ENCODE data around the gene LANCL1. TPM values are rescaled to one million over a fixed set of nuclear protein-coding genes. Genes with fewer than 3 reads are reported as not detected.

Gene LANCL1, protein sequence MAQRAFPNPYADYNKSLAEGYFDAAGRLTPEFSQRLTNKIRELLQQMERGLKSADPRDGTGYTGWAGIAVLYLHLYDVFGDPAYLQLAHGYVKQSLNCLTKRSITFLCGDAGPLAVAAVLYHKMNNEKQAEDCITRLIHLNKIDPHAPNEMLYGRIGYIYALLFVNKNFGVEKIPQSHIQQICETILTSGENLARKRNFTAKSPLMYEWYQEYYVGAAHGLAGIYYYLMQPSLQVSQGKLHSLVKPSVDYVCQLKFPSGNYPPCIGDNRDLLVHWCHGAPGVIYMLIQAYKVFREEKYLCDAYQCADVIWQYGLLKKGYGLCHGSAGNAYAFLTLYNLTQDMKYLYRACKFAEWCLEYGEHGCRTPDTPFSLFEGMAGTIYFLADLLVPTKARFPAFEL
- total RNA-seq (10 to 100 TPM; 27.5 to 42.4 TPM), polyA plus RNA-seq (ENCODE audit: insufficient read length in 6 of 6) (10 to 100 TPM; 67.6 to 79.8 (median 75.0) TPM)
- long read RNA-seq, donor 1, full-length matches to known transcripts, result 21 of 27 reads
- long read RNA-seq, donor 1, partial matches to known transcripts, result 6 of 27 reads
- long read RNA-seq, donor 1, other reads (novel, unspliced or antisense), result 0 of 27 reads
- long read RNA-seq, donor 2, full-length matches to known transcripts, result 14 of 14 reads
- long read RNA-seq, donor 2, partial matches to known transcripts, result 0 of 14 reads
- long read RNA-seq, donor 2, other reads (novel, unspliced or antisense), result 0 of 14 reads
- long read RNA-seq, donor 3, full-length matches to known transcripts, result 12 of 12 reads
- long read RNA-seq, donor 3, partial matches to known transcripts, result 0 of 12 reads
- long read RNA-seq, donor 3, other reads (novel, unspliced or antisense), result 0 of 12 reads
- long read RNA-seq, donor 4, full-length matches to known transcripts, result 5 of 6 reads
- long read RNA-seq, donor 4, partial matches to known transcripts, result 1 of 6 reads
- long read RNA-seq, donor 4, other reads (novel, unspliced or antisense), result 0 of 6 reads
- long read RNA-seq, donor 5, full-length matches to known transcripts, result 18 of 18 reads
- long read RNA-seq, donor 5, partial matches to known transcripts, result 0 of 18 reads
- long read RNA-seq, donor 5, other reads (novel, unspliced or antisense), result 0 of 18 reads
- long read RNA-seq, donor 6, full-length matches to known transcripts, result 16 of 16 reads
- long read RNA-seq, donor 6, partial matches to known transcripts, result 0 of 16 reads
- long read RNA-seq, donor 6, other reads (novel, unspliced or antisense), result 0 of 16 reads
- long read RNA-seq, donor 7, full-length matches to known transcripts, result 8 of 8 reads
- long read RNA-seq, donor 7, partial matches to known transcripts, result 0 of 8 reads
- long read RNA-seq, donor 7, other reads (novel, unspliced or antisense), result 0 of 8 reads
- long read RNA-seq, donor 8, full-length matches to known transcripts, result 8 of 8 reads
- long read RNA-seq, donor 8, partial matches to known transcripts, result 0 of 8 reads
- long read RNA-seq, donor 8, other reads (novel, unspliced or antisense), result 0 of 8 reads
- long read RNA-seq, donor 9, result 0 reads
- long read RNA-seq, donor 10, full-length matches to known transcripts, result 1 of 1 reads
- long read RNA-seq, donor 10, partial matches to known transcripts, result 0 of 1 reads
- long read RNA-seq, donor 10, other reads (novel, unspliced or antisense), result 0 of 1 reads
- long read RNA-seq, donor 11, full-length matches to known transcripts, result 14 of 14 reads
- long read RNA-seq, donor 11, partial matches to known transcripts, result 0 of 14 reads
- long read RNA-seq, donor 11, other reads (novel, unspliced or antisense), result 0 of 14 reads
- long read RNA-seq, donor 12, full-length matches to known transcripts, result 13 of 13 reads
- long read RNA-seq, donor 12, partial matches to known transcripts, result 0 of 13 reads
- long read RNA-seq, donor 12, other reads (novel, unspliced or antisense), result 0 of 13 reads

GRCh38 chr2:210476194-210477128 is at the start of gene LANCL1:
Gene LANCL1, minus strand, starts transcription at chr2:210476759. Its CDS starts 363 bp downstream, at chr2:210476396.
- no peak for TF ChIP-seq CTCF (IDR thresholded peaks at IDR 0.05)
- peak within 1 kb of the TSS; percentile 86 for H3K4me3 ChIP-seq
- H3K27ac ChIP-seq, result peak within 1 kb of the TSS; percentile 79 to 84
- intact Hi-C loops (cut with DNase I), result no loop called here
- peaks cover 4 to 18% of the 10 kb centered on the region in 2 donors for H3K4me1 ChIP-seq
- no peaks in the 10 kb centered on the region for H3K9me3 ChIP-seq
- peak; percentile 100 for ATAC-seq
- no peaks in the 10 kb centered on the region for H3K27me3 ChIP-seq
- H3K36me3 ChIP-seq, result peaks cover 0 to 5% of the 10 kb centered on the region in 2 donors
- DNase-seq, result peak; percentile 81 to 94 (median 92)

DNA sequence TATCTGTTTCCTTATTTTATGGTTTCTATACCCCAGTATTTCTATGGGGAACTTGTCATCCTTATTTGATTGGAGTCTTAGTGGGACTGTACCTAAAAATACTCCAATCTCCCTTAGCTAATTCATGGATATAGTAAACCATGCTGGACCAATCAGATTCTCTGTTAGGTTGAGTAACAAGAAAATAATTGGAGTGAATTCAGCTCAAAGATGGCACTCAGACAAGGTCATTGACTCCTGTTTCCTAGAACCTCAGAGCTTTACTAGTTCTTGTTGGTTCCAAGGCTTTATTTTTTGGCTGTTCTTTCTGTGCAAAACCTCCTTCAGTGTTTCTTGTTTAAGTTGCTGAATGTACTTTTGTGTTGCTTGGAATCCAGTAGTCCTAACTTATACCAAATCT is 48.0 kb upstream of the LANCL1 start:
- no peak overlapping the region for H3K27ac ChIP-seq
- TF ChIP-seq CTCF (IDR thresholded peaks at IDR 0.05), result no peak
- H3K4me3 ChIP-seq, result no peak overlapping the region
- H3K27me3 ChIP-seq, result no peaks in the 10 kb centered on the region
- DNase-seq (no peak), ATAC-seq (no peak)
- intact Hi-C loops (cut with DNase I), result no loop called here
- no peaks in the 10 kb centered on the region for H3K36me3 ChIP-seq
- H3K4me1 ChIP-seq, result no peaks in the 10 kb centered on the region
- H3K9me3 ChIP-seq, result no peaks in the 10 kb centered on the region

- H3K27ac ChIP-seq, result no peak overlapping the region
- H3K27me3 ChIP-seq, result no peaks in the 10 kb centered on the region
- ATAC-seq (no peak), DNase-seq (no peak)
- no peak overlapping the region for H3K4me3 ChIP-seq
- no peaks in the 10 kb centered on the region for H3K36me3 ChIP-seq
- TF ChIP-seq CTCF (IDR thresholded peaks at IDR 0.05), result no peak
- no peaks in the 10 kb centered on the region for H3K9me3 ChIP-seq
- no peaks in the 10 kb centered on the region for H3K4me1 ChIP-seq
- intact Hi-C loops (cut with DNase I), result no loop called here
These were observed 47.2 kb upstream of the LANCL1 start for GRCh38 chr2:210523650-210524289.

Data from left lung (tissue), 14 donors.